Spinal cord (tissue), 10 donors: ENCODE data around the gene SBK2. TPM values are rescaled to one million over a fixed set of nuclear protein-coding genes. Genes with fewer than 3 reads are reported as not detected.
"Not testable (repeated sequence)": the region's sequence is repeated elsewhere in the genome, so short reads cannot be mapped to it uniquely, and the experiment has no call there.

Source experiments
- DNase-seq, 6 donors: peaks; one replicate each; pipeline versions ENCODE4 v3.0.0 to v3.0.0-alpha.2; 2013 to 2015; ENCODE audit warnings: low spot score in 6 of 6, low read depth in 4 of 6
- H3K27ac ChIP-seq: one replicate; pipeline ENCODE4 v1.5.1; 2013; ENCODE audit warnings: low read depth, low read length, control low read depth
- H3K27me3 ChIP-seq: one replicate; pipeline ENCODE4 v1.6.1; 2013; ENCODE audit warnings: low read length; ENCODE audit not compliant: control insufficient read depth, insufficient read depth
- H3K36me3 ChIP-seq: one replicate; pipeline ENCODE4 v1.6.1; 2013; ENCODE audit warnings: low read length; ENCODE audit not compliant: control insufficient read depth, insufficient read depth
- H3K4me1 ChIP-seq: one replicate; pipeline ENCODE4 v1.6.1; 2013; ENCODE audit warnings: low read length; ENCODE audit not compliant: control insufficient read depth, insufficient read depth
- H3K4me3 ChIP-seq: one replicate; pipeline ENCODE4 v1.5.1; 2013; ENCODE audit warnings: low read depth, low read length, control low read depth
- H3K9me3 ChIP-seq: one replicate; pipeline ENCODE4 v1.6.1; 2013; ENCODE audit warnings: low read length; ENCODE audit not compliant: control insufficient read depth, insufficient read depth
- WGBS: methylation state at CpG from one replicate; pipeline ENCODE4 v1.1.5; 2013; ENCODE audit warnings: missing lambda C conversion rate; ENCODE audit not compliant: insufficient coverage; 5-methylcytosine and 5-hydroxymethylcytosine counted together
- polyA plus RNA-seq, 2 donors: library from polyadenylated mRNA; unstranded; fragments of 120-200 nt; gene quantifications; one replicate each; pipeline ENCODE4 v1.2.1, GENCODE V29; 2013; ENCODE audit not compliant: insufficient read length in 2 of 2
- total RNA-seq, 2 donors: library from RNA; depleted of rRNA in 1 of 2; stranded (reverse); fragments of 120-200 nt in 1 of 2; fragments of >200 nt in 1 of 2; gene quantifications; one replicate each; pipeline versions ENCODE4 v1.2.3 to v1.2.4, GENCODE V29; 2013 to 2014
- donor health status: healthy.

The SBK2 gene
- total and polyA plus RNA-seq, 4 donors: 0.15 to 0.44 TPM; not detected in 2

DNA sequence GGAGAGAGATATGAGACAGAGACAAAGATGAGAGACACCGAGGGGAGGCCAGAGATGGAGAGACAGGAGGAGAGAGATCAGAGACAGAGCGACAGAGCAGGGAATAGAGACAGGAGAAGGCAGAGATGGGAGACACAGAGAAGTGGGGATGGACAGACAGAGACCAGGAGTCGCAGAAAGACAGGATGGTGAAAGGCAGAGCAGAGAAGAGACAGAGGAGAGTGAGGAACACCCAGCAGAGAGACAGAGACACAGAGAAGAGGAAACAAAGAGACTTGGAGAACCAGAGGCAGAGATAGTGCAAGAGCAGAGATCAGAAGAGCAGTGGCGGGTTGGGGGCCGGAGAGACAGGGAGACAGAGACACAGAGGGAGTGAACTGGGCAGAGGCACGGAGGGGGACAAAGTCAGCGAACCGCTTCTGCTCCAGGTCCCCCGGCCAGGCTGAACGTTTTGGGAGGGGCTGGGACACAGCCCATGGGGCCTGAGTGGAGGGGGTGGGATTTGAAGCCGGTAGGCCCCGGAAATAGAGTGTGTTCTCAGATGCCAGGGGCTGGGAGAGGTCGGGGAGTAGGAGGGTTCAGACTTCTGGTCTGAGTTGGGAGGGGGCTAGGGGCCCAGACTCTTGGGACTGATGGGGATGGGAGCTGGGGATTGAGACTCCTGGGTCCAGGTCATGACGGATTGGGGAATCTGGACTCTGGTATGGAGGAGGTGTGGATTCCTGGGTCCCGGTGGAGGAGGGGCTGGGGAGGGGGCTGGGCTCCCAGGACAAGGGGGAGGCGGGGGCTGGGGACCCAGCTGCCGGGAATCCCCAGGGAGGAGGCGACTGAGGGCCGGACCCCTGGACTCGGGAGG, 43.1 kb upstream of the SBK2 start:
- peak in 2 of 6 donors; percentile 34 to 57 for DNase-seq
- Histone ChIP-seq H3K4me3 (peak overlapping the region; percentile 83), H3K4me1 (peaks cover 16% of the 10 kb centered on the region), H3K36me3 (peaks cover 34% of the 10 kb centered on the region), H3K27ac (peak overlapping the region; percentile 91), H3K9me3 (no peaks in the 10 kb centered on the region), H3K27me3 (no peaks in the 10 kb centered on the region)
- WGBS: 11% methylated on average over 20 of the region's 20 CpGs

DNA sequence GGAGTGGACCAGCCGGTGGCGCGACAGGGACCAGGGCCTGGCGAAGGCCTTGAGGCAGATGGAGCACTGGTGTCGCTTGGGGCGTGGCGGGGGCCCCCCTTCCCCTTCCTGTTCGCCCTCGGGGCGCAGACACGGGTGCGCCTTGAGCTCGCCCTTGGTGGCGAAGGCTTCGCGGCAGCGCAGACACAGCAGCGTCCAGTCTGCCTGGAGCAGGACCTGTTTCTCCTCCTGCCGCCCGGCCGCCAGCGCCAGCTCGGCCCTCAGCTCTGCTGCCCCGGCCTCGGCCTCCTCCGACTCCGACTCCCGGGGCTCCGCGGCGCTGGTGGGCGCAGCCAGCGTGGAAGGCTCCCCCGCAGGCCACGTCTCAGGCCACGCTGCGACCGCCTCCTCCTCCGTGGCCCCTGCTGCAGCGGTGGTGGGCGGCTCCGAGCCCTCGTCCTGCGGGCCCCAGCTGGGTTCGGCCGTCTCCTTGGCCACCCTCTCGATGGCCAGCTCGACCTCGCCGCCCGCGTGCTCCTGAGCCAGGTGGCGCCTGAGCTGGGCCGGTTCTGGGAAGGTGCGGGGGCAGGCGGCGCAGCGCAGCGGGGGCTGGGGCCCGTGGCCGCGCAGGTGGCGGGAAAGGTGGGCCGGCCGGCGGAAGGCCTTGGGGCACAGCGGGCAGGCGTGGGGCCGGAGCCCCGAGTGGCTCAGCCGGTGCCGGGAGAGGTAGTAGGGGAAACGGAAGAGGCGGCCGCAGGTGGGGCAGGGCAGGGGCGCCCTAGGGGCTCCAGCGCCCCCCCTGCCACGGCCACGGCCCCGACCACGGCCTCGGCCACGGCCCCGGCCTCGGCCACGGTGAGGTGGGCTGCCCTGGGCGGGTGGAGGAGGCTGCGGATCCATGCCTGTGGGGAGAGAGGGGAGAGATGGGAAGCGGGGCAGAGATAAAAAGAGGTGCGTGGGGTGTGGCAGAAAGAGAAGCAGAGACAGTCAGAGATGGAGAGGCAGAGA, 42.1 kb upstream of the SBK2 start:
- Histone ChIP-seq H3K4me3 (peak overlapping the region; percentile 83), H3K9me3 (no peaks in the 10 kb centered on the region), H3K4me1 (peaks cover 16% of the 10 kb centered on the region), H3K36me3 (peaks cover 34% of the 10 kb centered on the region), H3K27me3 (no peaks in the 10 kb centered on the region), H3K27ac (no peak overlapping the region)
- WGBS: 95% methylated on average over 90 of the region's 90 CpGs
- no peak for DNase-seq

DNA sequence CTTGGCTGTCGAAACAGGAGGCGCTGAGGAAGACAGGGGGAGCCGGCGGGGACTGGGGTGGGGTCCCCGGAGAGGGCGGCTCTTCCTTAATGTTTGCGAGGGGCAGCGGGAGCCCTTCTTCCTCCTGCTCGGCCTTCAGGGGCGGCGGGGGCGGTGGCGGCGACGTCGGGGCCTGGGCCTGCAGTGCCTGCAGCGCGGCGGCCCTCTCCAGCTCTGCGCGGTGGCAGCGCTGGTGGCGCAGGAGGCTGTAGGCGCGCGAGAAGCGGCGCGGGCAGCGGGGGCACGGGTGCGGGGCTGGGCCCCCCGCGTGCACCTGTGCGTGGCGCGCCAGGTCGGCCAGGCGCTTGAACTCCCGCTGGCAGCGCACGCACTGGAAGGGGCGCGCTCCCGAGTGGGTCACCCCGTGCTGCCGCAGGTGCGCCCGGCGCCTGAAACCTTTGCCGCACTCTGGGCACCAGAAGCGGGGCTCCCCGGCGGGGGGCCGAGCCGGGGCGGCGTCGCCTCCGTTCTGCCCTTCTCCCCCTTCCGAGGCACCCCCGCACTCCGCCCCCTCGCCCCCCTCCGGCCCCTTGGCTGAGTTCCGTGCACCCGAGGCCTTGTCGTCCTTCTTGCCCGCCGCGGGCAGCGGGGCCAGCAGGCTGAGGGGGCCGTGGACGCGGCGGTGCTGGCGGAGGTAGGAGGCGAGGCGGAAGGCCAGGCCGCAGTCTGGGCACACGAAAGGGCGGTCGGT, 41.3 kb upstream of the SBK2 start:
- DNase-seq: no peak
- 95% methylated on average over 82 of the region's 83 CpGs for WGBS
- no peak overlapping the region for H3K4me3 ChIP-seq
- no peaks in the 10 kb centered on the region for H3K9me3 ChIP-seq
- H3K4me1 ChIP-seq: peaks cover 16% of the 10 kb centered on the region
- peaks cover 34% of the 10 kb centered on the region for H3K36me3 ChIP-seq
- H3K27me3 ChIP-seq: no peaks in the 10 kb centered on the region
- H3K27ac ChIP-seq: no peak overlapping the region

DNA sequence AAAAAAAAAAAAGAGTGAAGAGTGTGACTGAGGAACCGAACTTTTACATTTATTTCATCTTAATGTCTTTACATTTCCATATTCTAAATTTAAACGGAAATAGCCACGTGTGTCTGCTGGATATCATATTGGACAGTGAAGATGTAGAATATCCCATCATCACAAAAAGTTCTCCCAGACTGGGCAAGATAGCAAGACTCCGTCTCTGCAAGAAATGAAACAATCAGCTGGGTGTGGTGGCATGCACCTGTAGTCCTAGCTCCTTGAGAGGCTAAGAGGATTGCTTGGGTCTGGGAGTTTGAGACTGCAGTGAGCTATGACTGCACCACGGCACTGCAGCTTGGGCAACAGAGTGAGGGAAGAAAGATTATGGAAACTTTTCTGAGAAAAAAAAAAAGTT, 39.8 kb upstream of the SBK2 start:
- H3K27ac ChIP-seq: no peak overlapping the region
- DNase-seq: no peak
- peaks cover 34% of the 10 kb centered on the region for H3K36me3 ChIP-seq
- H3K4me3 ChIP-seq: no peak overlapping the region
- H3K9me3 ChIP-seq: no peaks in the 10 kb centered on the region
- H3K4me1 ChIP-seq: peaks cover 16% of the 10 kb centered on the region
- WGBS: 100% methylated on average over 2 of the region's 5 CpGs
- H3K27me3 ChIP-seq: no peaks in the 10 kb centered on the region

DNA sequence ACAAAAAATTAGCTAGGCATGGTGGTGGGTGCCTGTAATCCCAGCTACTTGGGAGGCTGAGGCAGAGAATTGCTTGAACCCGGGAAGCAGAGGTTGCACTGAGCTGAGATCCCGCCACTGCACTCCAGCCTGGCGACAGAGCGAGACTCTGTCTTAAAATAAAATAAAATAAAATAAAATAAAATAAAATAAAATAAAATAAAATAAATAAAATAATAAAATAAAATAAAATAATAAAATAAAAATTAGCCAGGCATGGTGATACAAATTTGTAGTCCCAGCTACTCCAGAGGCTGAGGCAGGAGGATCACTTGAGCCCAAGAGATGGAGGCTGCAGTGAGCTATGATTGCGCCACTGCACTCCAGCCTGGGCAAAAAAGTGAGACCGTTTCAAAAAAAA, 37.0 kb upstream of the SBK2 start:
- not testable (repeated sequence) for H3K27ac ChIP-seq, H3K4me3 ChIP-seq, H3K27me3 ChIP-seq, H3K4me1 ChIP-seq, H3K9me3 ChIP-seq, DNase-seq
- peaks cover 28% of the 10 kb centered on the region for H3K36me3 ChIP-seq
- no CpG with 5 or more reads among the region's 6 CpGs for WGBS

DNA sequence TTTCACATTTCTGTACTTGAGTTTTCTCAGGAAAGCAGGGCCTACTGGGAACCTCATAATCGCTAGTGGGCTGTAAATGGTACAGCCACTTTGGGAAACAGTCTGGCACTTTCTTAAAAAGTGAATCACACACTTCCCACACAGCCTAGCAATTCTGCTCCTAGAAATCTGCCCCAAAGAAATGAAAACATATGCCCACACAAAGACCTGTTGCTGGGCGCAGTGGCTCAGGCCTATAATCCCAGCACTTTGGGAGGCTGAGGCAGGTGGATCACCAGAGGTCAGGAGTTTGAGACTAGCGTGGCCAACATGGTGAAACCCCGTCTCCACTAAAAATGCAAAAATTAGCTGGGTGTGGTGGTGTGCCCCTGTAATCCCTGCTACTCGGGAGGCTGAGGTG, 32.5 kb upstream of the SBK2 start:
- WGBS: 86% methylated on average over 4 of the region's 5 CpGs
- not testable (repeated sequence) for H3K36me3 ChIP-seq, H3K9me3 ChIP-seq, H3K27me3 ChIP-seq, DNase-seq, H3K4me1 ChIP-seq, H3K4me3 ChIP-seq, H3K27ac ChIP-seq

DNA sequence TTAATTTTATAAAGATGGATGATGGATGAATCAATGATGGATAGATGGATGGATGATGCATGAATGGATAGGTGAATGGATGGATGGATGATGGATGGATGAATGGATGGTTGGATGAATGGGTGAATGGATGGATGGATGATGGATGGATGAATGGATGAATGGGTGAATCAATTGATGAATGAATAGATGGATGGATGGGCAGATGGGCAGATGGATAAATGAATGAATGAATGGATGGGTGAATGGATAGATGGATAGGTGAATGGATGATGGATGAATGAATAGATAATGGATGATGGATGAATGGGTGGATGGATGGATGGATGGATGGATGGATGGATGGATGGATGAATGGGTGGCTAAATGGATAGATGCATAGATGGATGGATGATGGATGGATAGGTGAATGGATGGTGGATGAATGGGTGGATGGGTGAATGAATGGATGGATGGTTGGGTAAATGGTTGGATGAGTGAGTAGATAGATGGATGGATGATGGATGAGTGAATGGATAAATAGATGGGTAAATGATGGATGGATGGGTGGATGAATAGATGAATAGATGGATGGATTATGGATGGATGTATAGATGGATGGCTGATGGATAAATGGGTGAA, 30.9 kb upstream of the SBK2 start:
- Histone ChIP-seq H3K9me3 (no peaks in the 10 kb centered on the region), H3K27me3 (no peaks in the 10 kb centered on the region), H3K27ac (no peak overlapping the region), H3K36me3 (no peaks in the 10 kb centered on the region), H3K4me1 (peaks cover 15% of the 10 kb centered on the region), H3K4me3 (no peak overlapping the region)
- DNase-seq: no peak

DNA sequence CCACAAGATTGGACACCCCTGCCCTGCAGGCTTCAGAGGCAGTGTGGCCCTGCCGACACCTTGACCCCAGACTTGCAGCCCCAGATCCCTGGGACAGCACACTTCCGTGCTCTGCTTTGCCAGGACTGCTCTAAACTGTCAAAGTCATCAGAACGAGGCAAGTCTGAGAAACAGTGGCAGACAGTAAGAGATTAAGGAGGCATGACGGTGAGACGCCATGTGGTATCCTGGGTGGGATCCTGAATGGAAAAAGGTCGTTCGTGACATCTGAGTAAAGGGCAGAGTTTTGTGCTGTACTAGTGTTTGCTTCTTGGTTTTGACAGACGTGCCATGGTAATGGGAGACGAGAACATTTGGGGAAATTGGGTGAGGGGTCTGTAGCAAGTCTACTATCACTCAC, 29.9 kb upstream of the SBK2 start:
- Histone ChIP-seq H3K27ac (no peak overlapping the region), H3K36me3 (no peaks in the 10 kb centered on the region), H3K27me3 (no peaks in the 10 kb centered on the region), H3K4me3 (no peak overlapping the region), H3K4me1 (peaks cover 18% of the 10 kb centered on the region), H3K9me3 (no peaks in the 10 kb centered on the region)
- WGBS: 48% methylated on average over 7 of the region's 9 CpGs
- DNase-seq: no peak

DNA sequence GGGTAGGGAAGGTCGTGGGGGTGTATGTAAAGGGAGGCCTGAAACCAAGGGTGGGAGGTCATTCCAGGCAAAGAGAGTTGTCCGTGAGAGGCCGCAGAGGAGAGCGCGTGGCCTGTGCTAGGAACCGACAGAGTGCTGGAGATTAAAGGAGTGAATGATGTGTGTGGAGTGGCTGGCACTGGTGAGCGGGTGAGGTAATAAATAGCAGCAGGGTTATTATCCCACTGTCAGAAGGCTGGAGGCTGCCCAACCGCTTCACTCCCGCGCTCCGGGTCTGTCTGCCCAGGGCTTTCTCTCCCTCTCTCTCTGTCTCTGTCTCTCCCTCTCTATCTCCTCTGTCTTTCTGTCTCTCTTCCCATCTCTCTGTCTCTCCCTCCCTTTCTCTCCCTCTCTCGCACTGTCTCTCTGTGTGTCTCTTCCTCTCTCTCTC, 26.3 kb upstream of the SBK2 start:
- H3K27ac ChIP-seq: no peak overlapping the region
- no peaks in the 10 kb centered on the region for H3K9me3 ChIP-seq
- H3K4me1 ChIP-seq: peaks cover 18% of the 10 kb centered on the region
- 18% methylated on average over 11 of the region's 12 CpGs for WGBS
- no peaks in the 10 kb centered on the region for H3K36me3 ChIP-seq
- H3K27me3 ChIP-seq: peaks cover 3% of the 10 kb centered on the region
- DNase-seq: peak in 2 of 6 donors; percentile 74 to 83
- H3K4me3 ChIP-seq: no peak overlapping the region
